ENCODE measurements around the gene MAPK4. TPM values are rescaled to one million over a fixed set of nuclear protein-coding genes. Genes with fewer than 3 reads are reported as not detected.

MAPK4 gene
- total RNA-seq, 1 donor from 2014 or later: not detected

GRCh38 chr18:50623694-50624352, 63.9 kb downstream of the MAPK4 start:
- DNase-seq (ENCODE audit: low read depth in 2 of 2): no peak

- no peak for DNase-seq (ENCODE audit: low read depth in 2 of 2)
Observed at GRCh38 chr18:50624981-50625380, 65.1 kb downstream of the MAPK4 start.

DNA sequence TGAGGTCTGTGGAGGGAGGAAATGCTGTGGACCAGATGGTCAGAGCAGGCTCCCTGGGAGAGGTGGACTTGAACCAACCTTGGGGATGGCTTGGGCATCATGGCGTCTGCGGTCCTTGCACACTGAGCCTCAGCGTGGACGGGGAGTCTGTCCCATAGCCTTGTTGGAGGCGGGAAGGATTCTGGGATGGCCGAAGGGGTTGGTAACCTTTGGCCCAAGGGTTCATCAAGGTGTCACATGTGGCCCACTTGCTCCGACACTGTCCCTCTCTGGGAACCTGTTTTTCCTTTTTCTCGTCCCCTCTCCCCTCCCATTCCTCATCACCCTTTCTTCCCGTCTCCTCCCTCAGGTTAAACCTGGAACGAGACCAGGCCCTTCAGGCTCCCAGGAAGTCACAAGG, 66.4 kb downstream of the MAPK4 start:
- no peak for DNase-seq (ENCODE audit: low read depth in 2 of 2)

GRCh38 chr18:50627594-50628532, 68.0 kb downstream of the MAPK4 start:
- DNase-seq (ENCODE audit: low read depth in 2 of 2): no peak

- no peak for DNase-seq (ENCODE audit: low read depth in 2 of 2)
Observed at GRCh38 chr18:50628533-50628905, 68.6 kb downstream of the MAPK4 start.

GRCh38 chr18:50629148-50629631, 69.3 kb downstream of the MAPK4 start:
- no peak for DNase-seq (ENCODE audit: low read depth in 2 of 2)

GRCh38 chr18:50630895-50631294, 71.0 kb downstream of the MAPK4 start:
- no peak for DNase-seq (ENCODE audit: low read depth in 2 of 2)

GRCh38 chr18:50632895-50633515, 73.1 kb downstream of the MAPK4 start:
- DNase-seq (ENCODE audit: low read depth in 2 of 2): no peak

DNA sequence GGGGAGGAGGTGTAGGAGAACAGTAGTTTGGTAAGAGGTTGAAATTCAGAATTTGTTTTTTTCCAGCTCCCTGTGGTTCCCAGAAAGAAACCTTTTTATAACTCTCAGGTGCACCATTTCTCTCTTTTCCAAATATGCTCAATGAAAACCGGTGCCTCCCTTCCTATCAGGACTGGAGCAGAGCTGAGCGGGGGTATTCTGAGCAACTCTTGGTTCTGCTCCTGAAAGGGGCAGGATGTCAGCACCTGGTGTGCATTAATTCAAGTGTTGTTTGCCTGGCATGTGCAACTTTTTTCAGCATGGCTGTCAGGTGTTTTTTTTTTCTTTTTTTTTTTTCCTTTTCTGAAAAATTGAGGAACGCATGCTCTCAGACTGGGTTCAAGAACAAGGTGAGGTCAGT, 74.1 kb downstream of the MAPK4 start:
- DNase-seq (ENCODE audit: low read depth in 2 of 2): no peak

DNA sequence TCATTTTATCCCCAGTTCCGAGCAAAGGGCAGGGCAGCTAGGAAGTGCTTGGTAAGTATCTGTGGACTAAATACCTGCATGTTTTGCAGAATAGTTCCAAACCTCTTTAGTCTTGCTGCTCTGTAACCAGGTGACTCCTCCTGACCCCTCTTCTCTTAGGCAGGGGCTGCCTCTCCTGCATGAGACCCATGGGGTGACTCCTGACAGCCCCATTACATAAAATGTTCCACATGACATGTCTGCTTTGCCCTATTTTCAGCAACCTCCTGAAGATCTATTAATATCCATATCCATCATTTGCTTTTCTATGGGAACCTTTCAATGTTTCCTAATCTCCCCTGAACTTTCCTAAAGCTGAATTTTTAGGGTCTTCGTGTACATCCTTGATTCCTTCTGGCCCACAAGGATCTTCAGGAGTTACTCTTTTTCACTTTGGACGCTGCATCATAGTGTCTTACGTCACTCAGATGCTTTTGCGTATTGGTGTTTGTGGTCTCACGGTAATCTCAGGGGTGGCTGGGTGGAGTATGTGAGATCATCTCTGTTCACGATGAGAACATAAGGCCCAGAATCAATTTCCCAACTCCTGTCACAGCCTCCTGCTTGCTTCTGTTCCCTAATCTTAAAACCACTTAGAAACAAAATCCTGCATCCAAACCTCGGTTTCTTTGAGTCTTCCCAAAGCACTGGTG, 76.6 kb downstream of the MAPK4 start:
- no peak for DNase-seq (ENCODE audit: low read depth in 2 of 2)

- DNase-seq (ENCODE audit: low read depth in 2 of 2): no peak
Observed at GRCh38 chr18:50638016-50638883, 78.4 kb downstream of the MAPK4 start.

DNA sequence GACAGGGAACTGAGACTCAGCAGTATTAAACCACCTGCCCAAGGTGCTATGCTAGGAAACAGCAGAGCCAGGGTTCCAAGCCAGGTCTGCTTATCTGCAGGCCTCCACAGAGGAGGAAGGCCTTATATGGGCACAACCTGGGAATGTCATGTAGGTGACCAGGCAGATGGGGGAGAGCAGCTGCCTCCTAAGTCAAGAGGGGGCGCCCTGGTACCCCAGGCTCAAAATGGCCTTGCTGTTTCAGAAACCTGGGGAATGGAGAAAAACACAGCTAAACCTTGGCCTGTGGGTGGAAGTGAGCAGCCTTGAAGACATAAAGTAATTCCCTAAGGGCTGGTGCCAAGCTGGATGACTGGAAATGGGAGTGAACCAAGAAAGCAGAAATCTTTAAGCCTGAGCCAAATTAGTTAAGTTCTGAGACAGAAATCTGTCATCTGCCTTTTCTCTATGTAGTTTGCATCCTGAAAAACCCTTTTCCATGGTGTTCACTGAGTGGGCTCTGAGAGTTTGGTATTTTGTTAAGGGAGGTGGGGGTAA, 79.1 kb downstream of the MAPK4 start:
- no peak for DNase-seq (ENCODE audit: low read depth in 2 of 2)

DNA sequence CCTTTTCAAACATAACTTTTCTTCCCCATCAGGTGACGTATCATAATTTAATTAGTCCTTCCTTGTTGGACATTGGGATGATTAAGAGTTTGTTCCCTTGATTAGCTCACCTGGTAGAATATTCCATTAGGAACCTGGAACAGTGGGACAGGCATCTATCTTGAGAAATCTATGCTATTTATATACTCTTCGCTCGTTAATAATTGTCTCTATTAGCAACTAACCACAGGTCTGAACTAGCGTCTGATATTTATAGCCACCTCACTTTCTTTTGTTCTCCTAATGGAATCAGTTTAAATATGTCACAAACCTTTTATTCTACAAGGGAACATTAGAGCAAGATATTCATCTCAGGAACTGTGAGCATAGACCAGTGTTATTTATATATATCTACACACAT, 79.8 kb downstream of the MAPK4 start:
- no peak for DNase-seq (ENCODE audit: low read depth in 2 of 2)

DNA sequence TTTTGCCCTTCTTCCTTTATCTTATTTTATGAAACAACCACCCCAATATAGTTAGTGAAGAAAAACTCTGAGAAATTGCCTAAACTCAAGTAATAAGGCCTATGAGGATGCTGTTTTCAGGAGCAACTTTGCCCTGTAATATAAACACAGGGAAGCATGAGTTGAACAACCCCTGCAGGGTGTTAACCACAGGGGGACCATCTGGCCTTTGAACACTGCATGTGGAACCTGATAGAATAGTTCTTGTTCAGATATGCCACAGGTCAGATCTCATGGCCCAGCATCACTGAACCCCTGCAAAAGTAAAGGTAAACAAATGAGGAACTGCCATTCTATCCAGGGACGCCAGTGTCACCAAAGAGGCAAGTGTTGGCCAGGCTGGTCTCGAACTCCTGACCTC, 82.6 kb downstream of the MAPK4 start:
- DNase-seq (ENCODE audit: low read depth in 2 of 2): no peak

DNA sequence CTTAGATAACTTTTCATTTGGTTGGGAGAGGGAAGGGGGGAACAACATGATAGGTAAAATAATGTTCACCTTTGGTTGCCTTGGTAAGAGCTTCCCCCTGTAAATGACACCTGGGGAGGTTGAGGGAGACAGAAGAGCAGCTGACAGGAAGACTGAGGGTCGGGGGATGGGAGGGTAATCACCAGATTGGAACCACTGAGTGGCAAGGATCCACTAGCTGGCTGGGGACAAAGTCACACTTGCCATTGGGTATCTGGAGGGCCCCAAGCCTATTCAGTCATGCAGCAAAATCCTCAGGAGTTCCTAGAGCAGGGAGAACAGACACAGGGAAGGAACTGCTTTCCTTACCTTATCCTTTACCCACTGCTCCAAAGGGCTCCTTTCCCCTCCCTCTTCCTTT, 84.3 kb downstream of the MAPK4 start:
- no peak for DNase-seq (ENCODE audit: low read depth in 2 of 2)

DNA sequence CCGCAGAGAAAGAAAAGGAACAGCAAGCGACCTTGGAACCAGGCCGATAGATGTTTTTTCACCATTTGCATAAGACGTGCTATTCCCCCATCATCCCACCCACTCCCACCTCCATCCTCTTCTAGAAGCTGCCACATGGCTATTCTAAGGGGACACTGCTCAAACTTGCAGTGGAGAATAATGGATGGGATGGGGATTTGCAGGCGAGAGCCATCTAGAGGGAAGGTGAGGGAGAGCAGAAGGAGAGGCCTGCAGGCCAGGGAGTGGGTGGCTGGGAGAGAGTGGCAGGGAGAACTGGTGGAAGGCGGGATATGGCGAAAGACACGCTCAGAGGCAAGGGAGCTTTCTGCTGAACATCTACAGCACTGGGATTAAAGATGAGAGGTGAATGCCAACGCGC, 84.9 kb downstream of the MAPK4 start:
- no peak for DNase-seq (ENCODE audit: low read depth in 2 of 2)

DNA sequence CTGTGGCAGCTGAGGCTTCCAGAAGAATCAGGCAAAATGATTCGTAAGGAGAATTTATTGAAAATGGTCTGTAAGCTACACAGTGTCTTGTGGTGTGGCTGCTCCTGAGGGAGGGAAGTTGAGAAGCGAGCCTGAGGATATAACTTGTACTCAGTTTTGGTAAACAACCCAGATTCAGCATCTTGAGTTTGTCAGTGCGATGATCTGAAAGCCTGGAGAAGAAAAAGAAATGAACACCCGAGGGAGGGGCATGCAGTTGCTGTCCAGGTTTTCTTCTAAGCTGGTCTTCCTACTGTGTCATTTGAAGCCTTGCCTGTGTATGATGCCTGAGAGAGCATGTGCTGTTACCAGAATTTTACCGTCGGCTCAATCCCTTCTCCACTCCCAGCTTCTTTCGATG, 87.3 kb downstream of the MAPK4 start:
- no peak for DNase-seq (ENCODE audit: low read depth in 2 of 2)

DNA sequence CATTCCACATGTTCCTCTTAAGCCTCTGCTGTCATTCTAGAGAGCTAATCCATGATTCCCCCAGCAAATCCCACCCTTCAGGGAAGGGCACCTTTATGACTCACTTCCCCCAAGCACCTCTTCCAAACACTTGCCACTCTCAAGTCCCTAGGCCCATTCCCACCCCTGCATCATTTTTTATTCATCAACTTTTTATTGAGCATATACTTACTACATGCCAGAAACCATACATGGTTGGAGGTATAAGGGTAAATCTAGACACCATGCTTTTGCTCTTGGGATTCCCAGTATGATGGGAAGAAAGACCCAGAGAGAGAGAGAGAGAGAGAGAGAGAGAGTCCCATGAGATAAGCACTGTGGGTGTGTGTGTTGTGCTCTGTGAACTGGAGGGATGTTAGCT, 87.9 kb downstream of the MAPK4 start:
- DNase-seq (ENCODE audit: low read depth in 2 of 2): no peak

- DNase-seq (ENCODE audit: low read depth in 2 of 2): no peak
Observed at GRCh38 chr18:50649821-50650220, 89.9 kb downstream of the MAPK4 start.

DNA sequence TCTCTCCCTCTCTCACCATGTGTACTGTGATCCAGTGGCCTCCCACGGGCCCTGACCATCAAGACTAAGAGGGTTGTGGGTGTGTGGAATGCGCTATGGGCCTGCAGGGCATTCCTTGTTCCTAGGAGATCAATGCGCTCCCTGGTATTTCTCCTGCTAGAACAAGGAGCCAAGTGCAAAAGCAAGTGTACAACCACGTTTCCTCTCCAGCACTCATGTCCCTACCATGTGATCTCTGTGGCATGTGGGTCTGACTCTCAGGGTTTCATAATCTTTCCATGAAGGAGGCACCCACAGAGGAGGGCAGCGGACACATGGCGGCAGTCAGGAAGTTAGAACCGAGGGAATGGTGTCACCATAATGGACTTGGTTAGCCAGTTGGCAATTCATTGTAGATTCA, 91.4 kb downstream of the MAPK4 start:
- no peak for DNase-seq (ENCODE audit: low read depth in 2 of 2)

All from dermis microvascular lymphatic vessel endothelial cell (primary cell).